Esophagus muscularis mucosa (tissue), 4 donors: Measurements from ENCODE around the gene GRIK5.

Experiments
- CTCF ChIP-seq, 3 experiments: fragments of 200-600 bp in 2 of 3; fragments of 450-650 bp in 1 of 3; sonication (generic) in 2 of 3; IDR thresholded peaks; one replicate each; pipeline ENCODE4 v1.5.1; 2017 to 2019; ENCODE audit warnings: antibody characterized with exemption in 3 of 3, mild to moderate bottlenecking in 2 of 3, moderate library complexity in 1 of 3
- EP300 ChIP-seq: sonication (generic); formaldehyde crosslinking; IDR thresholded peaks from one replicate; pipeline ENCODE4 v1.6.1; 2017; ENCODE audit warnings: antibody characterized with exemption
- POLR2A ChIP-seq: fragments of 450-650 bp; IDR thresholded peaks from one replicate; pipeline ENCODE4 v1.6.1; 2017; ENCODE audit warnings: antibody characterized with exemption, moderate library complexity, mild to moderate bottlenecking, low read depth

GRCh38 chr19:42098781-42099180 is 28.8 kb upstream of the GRIK5 start:
- TF ChIP-seq CTCF (IDR thresholded peaks at IDR 0.05) (no peak), EP300 (no peak), POLR2A (no peak)
